Measurements from ENCODE around the gene SLC6A8. TPM values are rescaled to one million over a fixed set of nuclear protein-coding genes. Genes with fewer than 3 reads are reported as not detected.

The SLC6A8 gene
- total RNA-seq = under 1 TPM; 0.39 to 0.58 TPM

DNA sequence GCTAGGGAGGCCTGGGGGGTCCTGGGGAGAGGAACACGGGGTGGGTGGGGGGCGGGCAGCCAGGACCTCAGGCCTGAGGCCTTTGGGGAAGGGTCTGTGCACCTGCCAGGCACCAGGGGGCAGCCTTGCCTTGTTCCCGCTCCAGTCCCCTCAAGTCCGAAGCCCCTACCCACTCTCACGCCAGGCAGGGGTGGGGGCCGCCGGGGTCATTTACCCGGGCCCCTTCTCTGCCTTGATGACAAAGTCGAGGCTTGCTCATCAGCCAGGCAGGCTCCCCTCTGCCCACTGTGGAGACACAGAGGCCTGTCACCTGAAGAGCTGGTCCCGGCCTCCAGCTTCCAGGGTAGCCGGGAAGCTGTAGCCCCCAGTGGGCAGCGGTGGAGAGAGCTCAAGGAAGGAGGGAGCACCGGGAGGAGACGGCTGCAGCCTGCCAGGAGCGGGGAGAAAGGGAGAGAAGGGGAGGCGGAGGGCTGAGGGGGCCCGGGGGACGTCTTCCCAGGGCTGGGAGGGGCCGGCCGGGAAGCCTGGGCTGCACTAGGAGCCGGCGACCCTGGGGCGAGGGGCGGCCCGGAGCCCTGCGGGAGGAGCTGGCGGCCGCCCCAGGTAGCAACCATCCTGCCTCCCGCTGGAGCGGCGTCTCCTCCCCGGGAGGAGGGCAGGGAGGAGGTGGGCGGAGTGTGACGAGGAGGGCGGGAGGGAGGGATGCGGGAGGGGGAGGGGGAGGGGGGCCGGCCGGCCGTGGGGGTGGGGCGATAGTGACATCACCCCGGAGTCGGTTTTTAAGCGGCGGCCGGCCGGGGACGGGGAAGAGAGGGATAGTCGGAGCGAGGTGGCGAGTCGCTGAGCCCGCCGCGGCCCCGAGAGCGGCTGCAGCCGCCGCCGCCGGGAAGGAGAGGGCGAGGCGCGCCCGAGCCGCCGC, at the start of gene SLC6A8:
TSS of gene SLC6A8 (plus strand) at position 806 of the 919 bp plus-strand sequence. CDS start 649 bp downstream, outside the sequence.
- peak; percentile 58 for ATAC-seq
- Mint-ChIP-seq H3K27ac (no peak within 1 kb of the TSS), H3K4me3 (peak within 1 kb of the TSS; percentile 68), H3K27me3 (peaks cover 6% of the 10 kb centered on the region), H3K36me3 (ENCODE audit: low read depth) (no peaks in the 10 kb centered on the region), H3K4me1 (no peaks in the 10 kb centered on the region), H3K9me3 (ENCODE audit: low read depth) (no peaks in the 10 kb centered on the region)
- intact Hi-C loops (cut with DNase I, micrococcal nuclease) = no loop called here
- CTCF ChIA-PET = interaction anchor here (1.4 kb wide), 2 partner anchors 19 to 182 kb away, joined by 3 read pairs; no protein-coding TSS in a partner anchor
- DNase-seq = peak; percentile 61
- POLR2A ChIA-PET = no interaction called here

DNA sequence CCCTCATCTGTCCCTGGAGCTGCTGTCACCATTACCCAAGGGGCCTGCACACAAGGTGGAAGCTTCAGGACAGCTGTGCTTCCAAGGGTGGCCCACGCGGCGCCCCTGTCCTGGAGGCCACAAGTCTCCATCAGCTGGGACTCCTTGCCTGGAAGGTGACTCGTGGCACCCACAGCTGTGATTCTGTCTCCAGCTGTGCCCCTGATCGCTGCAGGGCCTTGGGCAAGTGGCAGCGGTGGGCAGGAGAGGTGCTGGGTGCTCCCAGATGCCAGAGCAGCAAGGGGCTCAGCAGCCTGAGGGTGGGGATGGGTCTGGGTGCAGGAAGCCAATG, 49.7 kb upstream of the SLC6A8 start:
- CTCF ChIA-PET = no interaction called here

DNA sequence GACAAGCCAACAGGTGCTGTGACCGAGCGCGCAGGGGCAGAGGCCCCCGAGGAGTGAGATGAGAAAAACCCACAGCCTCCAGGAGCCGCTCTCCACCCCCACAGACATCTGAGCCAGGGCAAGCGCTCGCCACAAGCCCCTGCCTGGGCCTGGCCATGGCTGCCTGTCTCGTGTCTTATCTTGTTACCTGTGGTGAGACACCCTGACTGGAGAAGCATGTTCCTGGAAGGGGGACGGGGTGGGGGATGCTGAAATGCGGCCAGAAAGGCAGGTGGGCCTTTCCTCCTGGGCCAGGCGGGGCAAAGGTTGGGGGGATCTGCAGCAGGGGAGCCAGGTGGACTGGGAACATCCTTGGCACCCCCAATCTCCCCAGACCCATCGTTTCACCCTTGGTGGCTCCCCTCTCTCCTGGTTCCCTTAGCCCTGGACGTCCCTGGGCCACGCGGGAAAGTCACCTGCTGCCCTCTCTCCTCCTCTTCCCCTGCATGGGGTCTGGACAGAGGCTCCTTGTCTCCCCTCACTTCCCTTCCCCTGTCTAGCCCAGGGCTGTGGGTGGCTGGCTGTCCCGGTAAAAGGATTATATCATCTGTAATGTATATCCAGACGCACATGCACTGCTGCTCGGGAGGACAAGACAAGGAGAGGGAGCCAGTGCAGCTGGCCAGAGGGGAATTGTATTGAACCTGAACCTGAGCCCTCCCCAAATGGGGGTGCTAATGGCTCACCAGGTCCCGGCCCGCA, 49.1 kb upstream of the SLC6A8 start:
- CTCF ChIA-PET = no interaction called here
- Mint-ChIP-seq H3K36me3 (ENCODE audit: low read depth) (no peaks in the 10 kb centered on the region), H3K27me3 (peaks cover 16% of the 10 kb centered on the region), H3K9me3 (ENCODE audit: low read depth) (no peaks in the 10 kb centered on the region), H3K27ac (no peak overlapping the region), H3K4me3 (no peak overlapping the region), H3K4me1 (peaks cover 12% of the 10 kb centered on the region)
- ATAC-seq (no peak), DNase-seq (no peak)
- intact Hi-C loops (cut with DNase I, micrococcal nuclease) = no loop called here
- POLR2A ChIA-PET = no interaction called here

More for the DNA sequence above, 49.7 kb upstream of the SLC6A8 start:
- no peaks in the 10 kb centered on the region for H3K9me3 Mint-ChIP-seq (ENCODE audit: low read depth)
- H3K4me3 Mint-ChIP-seq = no peak overlapping the region
- H3K4me1 Mint-ChIP-seq = peaks cover 9% of the 10 kb centered on the region
- intact Hi-C loops (cut with DNase I, micrococcal nuclease) = no loop called here
- no peaks in the 10 kb centered on the region for H3K36me3 Mint-ChIP-seq (ENCODE audit: low read depth)
- no peak for ATAC-seq
- DNase-seq = no peak
- POLR2A ChIA-PET = no interaction called here
- no peak overlapping the region for H3K27ac Mint-ChIP-seq
- peaks cover 11% of the 10 kb centered on the region for H3K27me3 Mint-ChIP-seq

DNA sequence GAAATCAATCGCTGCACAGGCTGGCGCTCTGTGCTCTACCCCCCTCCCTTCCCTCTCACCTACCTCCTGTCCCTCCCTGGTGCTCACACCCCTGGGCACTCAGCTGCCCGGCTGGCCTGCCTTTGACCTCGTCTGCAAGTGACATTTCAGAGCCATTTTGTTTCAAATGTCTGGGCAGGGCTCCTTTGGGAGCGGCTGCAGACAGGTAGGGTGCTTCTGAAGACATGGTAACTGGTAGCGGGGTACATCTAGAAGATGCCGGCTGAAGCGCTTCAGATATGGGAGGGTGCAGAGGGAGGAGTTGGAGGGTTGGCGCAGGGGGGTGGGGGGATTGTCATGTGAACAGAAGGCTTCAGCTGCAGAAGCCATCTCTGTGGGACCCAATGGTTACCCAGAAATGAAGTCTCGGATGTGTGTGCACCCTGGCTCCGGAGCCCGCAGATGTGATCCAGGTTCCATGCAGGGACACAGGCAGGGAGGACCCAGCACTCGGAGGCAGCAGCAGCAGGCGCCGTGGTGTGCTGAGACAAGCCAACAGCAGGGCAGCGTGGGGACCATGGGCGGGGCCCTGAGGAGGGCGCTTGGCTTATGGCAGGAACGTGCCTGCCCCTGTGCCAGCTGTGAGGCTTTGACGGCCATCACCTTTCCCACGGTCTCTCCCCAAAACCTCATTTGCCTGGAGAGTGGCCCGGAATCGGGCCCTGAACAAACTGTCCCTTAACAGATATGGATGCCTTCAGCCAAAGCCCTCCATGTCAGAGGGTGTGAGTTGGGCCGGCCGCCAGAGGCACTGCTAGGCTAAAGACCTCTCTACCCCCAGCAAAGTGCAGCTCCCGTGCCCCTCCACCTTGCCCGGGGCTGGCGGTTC, 48.3 kb upstream of the SLC6A8 start:
- Mint-ChIP-seq H3K4me1 (peaks cover 12% of the 10 kb centered on the region), H3K27ac (no peak overlapping the region), H3K27me3 (peaks cover 18% of the 10 kb centered on the region), H3K36me3 (ENCODE audit: low read depth) (no peaks in the 10 kb centered on the region), H3K9me3 (ENCODE audit: low read depth) (no peaks in the 10 kb centered on the region), H3K4me3 (no peak overlapping the region)
- no peak for ATAC-seq
- ChIA-PET POLR2A (no interaction called here), CTCF (interaction anchor here (0.7 kb wide), 1 partner anchor 27 kb away, joined by 3 read pairs; no protein-coding TSS in a partner anchor)
- DNase-seq = no peak
- intact Hi-C loops (cut with DNase I, micrococcal nuclease) = no loop called here

DNA sequence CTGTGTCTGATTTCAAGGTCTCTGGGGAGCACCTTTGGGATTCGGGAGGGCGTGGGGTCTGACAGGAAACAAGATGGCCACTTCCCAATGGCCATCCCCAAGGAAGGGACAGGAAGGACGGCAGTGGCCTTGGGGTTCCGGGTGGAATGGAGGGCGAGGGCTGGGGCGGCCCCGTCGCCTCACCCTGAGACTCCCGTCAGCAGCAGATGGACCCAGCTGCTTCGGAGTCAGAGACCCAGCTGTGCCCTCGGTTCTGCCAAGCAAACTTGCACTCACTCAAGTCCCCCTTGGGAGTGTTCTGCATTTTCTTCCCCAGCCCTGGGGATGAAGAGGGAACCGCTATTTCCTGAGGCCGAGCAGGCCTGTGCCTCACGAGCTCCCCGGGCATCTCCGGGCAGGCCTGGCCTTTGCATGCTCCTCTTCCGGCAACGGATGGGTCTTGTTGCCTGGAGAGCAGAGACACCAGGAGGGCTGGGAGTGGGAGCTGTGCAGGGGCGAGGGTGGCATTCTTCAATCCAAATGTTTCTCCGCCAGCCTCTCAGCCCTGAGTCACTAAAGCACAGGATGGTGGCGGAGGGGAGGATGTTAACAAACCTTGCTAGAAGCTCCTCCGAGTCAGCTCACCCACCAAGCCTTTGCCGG, 47.6 kb upstream of the SLC6A8 start:
- POLR2A ChIA-PET = no interaction called here
- ATAC-seq = no peak
- H3K4me1 Mint-ChIP-seq = peaks cover 12% of the 10 kb centered on the region
- no peaks in the 10 kb centered on the region for H3K9me3 Mint-ChIP-seq (ENCODE audit: low read depth)
- no peak overlapping the region for H3K27ac Mint-ChIP-seq
- H3K36me3 Mint-ChIP-seq (ENCODE audit: low read depth) = no peaks in the 10 kb centered on the region
- CTCF ChIA-PET = interaction anchor here (0.6 to 1.9 kb wide), 4 partner anchors 11 to 28 kb away, joined by 3 to 4 read pairs (median 4); no protein-coding TSS in a partner anchor
- no peak overlapping the region for H3K4me3 Mint-ChIP-seq
- intact Hi-C loops (cut with DNase I, micrococcal nuclease) = no loop called here
- H3K27me3 Mint-ChIP-seq = peaks cover 21% of the 10 kb centered on the region
- DNase-seq = no peak

DNA sequence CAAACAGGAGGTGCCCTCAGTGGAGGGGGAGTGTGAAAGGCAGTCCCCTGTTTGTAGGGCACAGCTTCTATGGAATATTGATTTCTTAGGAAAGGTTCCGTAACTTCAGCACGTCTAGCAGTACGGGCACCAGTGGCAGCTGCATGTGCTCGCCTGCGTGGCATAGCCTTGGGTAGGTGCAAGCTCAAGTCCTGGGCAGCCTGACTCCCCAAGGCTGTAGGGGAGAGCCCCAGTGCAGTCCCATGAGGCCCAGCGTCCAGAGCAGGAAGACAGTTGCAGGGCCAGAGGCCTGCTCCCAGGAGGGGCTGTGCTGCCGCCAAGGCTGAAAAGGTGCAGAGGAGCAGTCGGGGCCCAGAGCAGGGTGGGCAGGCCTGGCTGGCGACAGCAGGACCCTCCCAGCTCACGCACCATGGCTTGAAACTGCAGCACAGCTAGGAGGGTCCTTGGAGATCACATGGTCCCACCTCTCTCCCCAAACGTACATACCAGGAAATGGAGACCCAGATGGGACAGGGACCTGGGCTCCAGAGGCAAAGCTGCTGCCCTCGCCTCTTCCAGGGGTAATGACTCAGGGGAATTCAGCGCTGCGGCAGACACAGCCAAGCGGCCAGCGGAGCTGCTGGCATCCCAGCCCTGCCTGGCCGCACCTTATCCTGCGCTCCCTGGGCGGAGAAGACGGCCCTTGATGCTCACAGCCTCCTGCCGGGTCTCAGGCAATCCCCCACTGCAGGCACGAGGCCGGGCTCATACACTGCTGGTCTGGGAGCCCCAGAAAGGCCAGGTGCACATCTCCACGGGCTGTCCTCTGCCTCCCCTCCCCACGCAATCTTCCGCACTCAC, 46.8 kb upstream of the SLC6A8 start:
- peaks cover 12% of the 10 kb centered on the region for H3K4me1 Mint-ChIP-seq
- ATAC-seq (no peak), DNase-seq (no peak)
- H3K4me3 Mint-ChIP-seq = no peak overlapping the region
- no peaks in the 10 kb centered on the region for H3K36me3 Mint-ChIP-seq (ENCODE audit: low read depth)
- POLR2A ChIA-PET = no interaction called here
- CTCF ChIA-PET = interaction anchor here (0.6 to 1.9 kb wide), 5 partner anchors 10 to 102 kb away, joined by 3 to 4 read pairs (median 3); no protein-coding TSS in a partner anchor
- no peaks in the 10 kb centered on the region for H3K9me3 Mint-ChIP-seq (ENCODE audit: low read depth)
- no peak overlapping the region for H3K27ac Mint-ChIP-seq
- H3K27me3 Mint-ChIP-seq = peaks cover 24% of the 10 kb centered on the region
- intact Hi-C loops (cut with DNase I, micrococcal nuclease) = no loop called here

DNA sequence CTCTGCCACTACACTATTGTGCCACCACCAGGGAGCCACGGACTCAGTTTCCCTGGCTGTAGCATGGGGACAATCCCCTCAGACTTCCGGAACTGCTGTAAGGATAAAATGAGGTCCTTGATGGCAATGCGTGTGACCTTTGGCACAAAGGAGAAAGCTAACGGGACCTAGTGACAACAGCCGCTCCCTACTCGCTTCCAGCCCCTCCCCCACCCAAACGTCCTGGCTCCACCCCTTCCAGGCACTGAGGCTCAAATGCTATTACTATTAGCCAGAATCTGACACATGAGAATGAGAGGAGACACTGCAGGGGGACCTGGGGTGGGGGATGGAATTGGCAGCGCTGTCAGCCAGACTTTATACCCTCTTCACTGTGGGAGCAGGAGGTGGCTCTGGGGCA, 46.1 kb upstream of the SLC6A8 start:
- intact Hi-C loops (cut with DNase I, micrococcal nuclease) = no loop called here
- DNase-seq = no peak
- POLR2A ChIA-PET = no interaction called here
- Mint-ChIP-seq H3K9me3 (ENCODE audit: low read depth) (no peaks in the 10 kb centered on the region), H3K4me3 (no peak overlapping the region), H3K27ac (no peak overlapping the region), H3K27me3 (peaks cover 29% of the 10 kb centered on the region), H3K4me1 (peaks cover 12% of the 10 kb centered on the region), H3K36me3 (ENCODE audit: low read depth) (no peaks in the 10 kb centered on the region)
- no peak for ATAC-seq
- CTCF ChIA-PET = interaction anchor here (0.7 to 1.9 kb wide), 4 partner anchors 22 to 102 kb away, joined by 3 to 4 read pairs (median 3); no protein-coding TSS in a partner anchor

DNA sequence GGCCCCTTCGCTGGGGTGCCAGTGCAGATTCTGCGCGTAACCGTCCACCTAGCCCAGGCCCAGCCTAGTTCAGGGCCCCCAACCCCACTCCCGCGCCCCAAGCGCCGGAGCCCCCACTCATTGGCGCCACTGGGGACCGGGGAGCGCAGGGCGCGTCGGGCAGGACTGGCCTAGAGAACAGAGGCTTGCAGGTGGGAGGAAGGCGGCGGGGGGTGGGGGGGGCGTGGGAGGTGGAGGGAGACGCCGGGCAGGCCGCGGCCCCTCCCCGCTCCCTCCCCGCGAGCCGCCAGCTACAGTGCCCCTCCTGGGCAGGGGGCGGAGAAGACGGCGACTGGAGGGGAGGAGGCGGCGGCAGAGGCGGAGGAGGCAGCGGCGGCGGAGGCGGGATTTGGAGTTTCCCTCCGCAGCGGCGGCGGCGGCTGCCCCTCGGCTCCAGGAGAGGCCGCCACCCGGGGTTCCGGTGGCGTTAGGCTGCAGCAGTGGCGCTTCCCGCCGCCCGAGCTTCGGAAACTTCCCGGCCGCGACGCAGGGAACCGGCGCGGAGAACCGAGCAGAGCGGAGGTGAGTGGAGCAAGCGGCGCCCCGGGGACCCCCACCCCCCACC, 45.6 kb upstream of the SLC6A8 start:
- Mint-ChIP-seq H3K9me3 (ENCODE audit: low read depth) (no peaks in the 10 kb centered on the region), H3K4me3 (no peak overlapping the region), H3K27me3 (peaks cover 29% of the 10 kb centered on the region), H3K27ac (no peak overlapping the region), H3K36me3 (ENCODE audit: low read depth) (no peaks in the 10 kb centered on the region), H3K4me1 (peaks cover 12% of the 10 kb centered on the region)
- ATAC-seq (no peak), DNase-seq (no peak)
- ChIA-PET CTCF (interaction anchor here (0.7 to 1.9 kb wide), 2 partner anchors 22 to 27 kb away, joined by 3 to 4 read pairs; no protein-coding TSS in a partner anchor), POLR2A (no interaction called here)
- intact Hi-C loops (cut with DNase I, micrococcal nuclease) = no loop called here

DNA sequence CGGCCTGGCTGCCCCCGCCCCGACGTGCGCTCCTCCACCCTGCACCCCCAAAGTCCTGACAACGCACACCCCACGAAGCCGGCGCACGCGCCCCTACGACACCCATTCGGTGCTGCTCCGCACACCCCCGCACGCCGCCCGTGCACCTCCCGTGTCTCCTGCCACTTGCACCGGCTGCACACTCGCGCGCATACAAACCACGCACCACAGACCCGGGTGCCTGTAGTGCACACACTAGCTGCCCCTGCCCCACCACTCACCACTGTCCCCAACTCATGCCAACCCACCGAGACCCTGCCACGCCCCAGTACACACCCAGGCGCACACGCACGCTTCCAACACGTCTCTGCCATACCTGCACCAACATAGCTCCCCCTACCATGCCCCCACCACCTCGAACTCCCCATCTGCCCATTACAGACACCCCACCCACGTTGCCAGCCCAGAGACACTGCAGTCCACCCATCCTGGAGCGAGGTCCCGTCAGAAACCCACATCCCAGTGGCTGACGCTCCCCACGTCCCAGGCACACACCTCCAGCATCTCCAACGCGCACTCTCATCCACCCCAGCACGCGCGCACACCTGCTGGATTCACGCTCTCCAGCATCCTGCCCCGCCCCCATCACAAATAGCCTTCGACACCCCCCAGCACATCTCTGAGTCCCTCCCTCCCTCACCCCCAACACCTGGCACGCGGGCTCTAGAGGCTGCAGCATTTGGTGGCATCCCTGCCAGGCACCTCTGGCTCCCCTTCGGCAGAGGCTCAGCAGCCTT, 44.9 kb upstream of the SLC6A8 start:
- Mint-ChIP-seq H3K36me3 (ENCODE audit: low read depth) (no peaks in the 10 kb centered on the region), H3K4me1 (peaks cover 12% of the 10 kb centered on the region), H3K4me3 (peak overlapping the region; percentile 35), H3K9me3 (ENCODE audit: low read depth) (no peaks in the 10 kb centered on the region), H3K27ac (no peak overlapping the region), H3K27me3 (peaks cover 30% of the 10 kb centered on the region)
- ATAC-seq (no peak), DNase-seq (no peak)
- POLR2A ChIA-PET = no interaction called here
- intact Hi-C loops (cut with DNase I, micrococcal nuclease) = no loop called here
- CTCF ChIA-PET = interaction anchor here (1.1 kb wide), 1 partner anchor 13 kb away, joined by 3 read pairs; no protein-coding TSS in a partner anchor
